HG03064 (cell line): ENCODE data around the gene TNRC18.

ENCODE experiments used
- ATAC-seq: cut with Tn5 transposase; IDR thresholded peaks from one replicate; pipeline ENCODE4 v1.9.1; 2021; ENCODE audit warnings: low read depth; ENCODE audit not compliant: unreplicated experiment

The TNRC18 gene

DNA sequence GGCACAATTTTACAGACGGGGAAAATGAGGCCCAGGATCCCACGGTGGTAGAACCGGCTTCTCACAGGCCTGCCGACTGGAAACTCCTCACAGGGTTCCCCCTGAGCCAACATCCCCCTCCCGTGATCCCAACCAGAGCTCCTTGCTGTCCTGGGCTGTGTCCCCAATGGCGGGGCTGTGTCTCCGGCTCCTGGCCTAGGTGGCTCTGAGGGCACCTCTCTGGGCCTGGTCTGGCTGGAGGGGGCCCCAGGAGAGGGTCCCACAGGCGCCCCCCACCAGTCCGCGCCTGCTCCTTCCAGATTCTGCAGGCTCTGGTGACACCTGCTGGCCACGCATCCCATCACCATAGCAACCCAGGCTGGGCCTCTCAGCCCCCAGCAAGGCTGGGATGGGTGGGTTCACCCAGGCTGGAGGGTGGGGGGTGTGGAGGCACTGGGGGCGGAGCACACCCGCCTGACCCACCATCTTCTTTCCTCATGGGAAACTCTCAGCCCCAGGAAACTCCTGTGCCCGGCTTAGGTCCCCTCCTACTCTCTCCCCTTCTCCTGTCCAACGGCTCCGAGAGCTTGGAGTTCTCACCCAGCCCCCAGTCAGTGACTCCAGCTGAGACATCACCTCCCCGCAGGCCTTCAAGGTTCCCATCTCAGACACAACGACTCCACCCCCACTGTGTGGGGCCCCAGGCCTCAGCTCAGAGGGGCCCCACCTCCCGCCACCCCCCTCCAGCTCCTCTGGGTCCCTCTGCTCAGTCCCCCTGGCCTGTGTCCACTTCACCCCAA is 27.1 kb upstream of the TNRC18 start:
- ATAC-seq: no peak

DNA sequence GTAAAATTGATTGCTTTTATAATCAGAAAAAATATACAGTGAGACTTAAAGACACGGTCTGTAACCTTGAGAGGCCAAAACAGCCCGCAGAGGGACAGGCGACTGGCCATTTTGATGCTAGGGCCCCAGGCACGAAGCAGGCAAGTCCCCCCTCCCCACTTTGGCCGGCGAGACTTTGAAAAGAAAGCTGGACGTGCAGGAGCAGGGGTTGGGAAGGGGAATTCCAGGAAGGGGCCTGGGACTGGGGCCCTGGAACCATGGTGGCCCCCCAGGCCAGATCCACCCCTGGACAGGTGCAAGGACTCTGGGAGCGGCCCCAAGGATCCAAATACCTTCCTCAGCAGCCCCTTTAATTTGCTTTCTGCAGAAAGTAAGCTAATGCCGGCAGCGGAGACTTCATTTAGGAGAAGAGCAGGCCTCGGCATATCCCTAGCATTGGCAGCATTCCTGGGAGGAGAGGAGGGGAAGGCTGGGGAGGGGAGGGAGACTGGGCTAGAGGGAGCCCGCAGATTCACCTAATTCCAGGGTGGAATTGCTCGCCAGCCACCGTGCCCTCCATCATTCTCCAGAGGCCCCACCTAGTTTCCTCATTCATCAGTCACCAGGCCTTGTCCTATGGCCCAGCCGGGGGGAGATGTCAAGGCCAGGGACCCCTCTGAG is 24.9 kb upstream of the TNRC18 start:
- ATAC-seq: no peak

DNA sequence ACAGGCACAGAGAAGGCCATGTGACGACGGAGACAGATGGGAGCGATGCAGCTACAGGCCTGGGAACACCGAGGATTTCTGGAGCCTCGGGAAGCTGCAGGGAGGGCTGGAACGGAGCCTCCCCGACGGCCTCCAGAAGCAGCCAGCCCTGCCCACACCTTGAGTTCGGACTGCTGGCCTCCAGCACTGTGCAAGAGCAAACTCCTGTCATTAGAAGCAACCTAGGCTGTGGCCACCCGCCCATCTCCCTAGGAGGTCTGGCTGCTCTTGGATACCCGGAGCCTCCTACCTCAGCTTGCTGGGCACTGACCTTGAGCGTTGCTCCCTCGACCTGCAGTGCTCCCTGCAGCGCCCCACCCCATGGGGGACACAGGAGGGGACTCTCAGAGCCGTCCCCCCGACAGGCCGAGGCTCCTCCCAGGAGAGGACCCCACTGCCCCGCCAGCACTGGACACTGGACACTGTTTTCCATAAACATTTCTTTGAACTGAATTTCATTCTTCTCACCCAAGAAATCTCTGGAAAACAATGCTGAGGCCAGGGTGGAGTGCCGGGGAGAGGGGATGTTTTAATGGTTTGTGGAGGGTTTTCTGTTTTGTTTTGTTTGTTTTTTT is 22.5 kb upstream of the TNRC18 start:
- ATAC-seq: no peak

DNA sequence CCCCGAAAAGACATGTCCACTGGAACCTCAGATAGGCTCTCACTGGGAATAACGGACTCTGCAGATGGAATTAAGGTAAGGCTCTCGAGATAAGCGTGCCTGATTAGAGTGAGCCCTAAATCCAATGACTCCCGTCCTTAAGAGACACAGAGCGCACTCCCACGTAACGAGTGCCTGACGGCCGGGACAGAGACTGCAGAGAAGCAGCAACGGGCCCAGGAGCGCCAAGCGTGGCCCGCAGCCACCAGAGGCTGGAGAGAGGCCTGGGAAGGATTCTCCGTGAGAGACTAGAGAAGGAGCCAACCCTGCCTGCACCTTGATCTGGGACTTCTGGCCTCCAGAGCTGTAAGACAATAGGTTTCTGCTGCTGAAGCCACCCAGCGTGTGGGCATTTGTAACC is 20.0 kb upstream of the TNRC18 start:
- ATAC-seq: no peak

DNA sequence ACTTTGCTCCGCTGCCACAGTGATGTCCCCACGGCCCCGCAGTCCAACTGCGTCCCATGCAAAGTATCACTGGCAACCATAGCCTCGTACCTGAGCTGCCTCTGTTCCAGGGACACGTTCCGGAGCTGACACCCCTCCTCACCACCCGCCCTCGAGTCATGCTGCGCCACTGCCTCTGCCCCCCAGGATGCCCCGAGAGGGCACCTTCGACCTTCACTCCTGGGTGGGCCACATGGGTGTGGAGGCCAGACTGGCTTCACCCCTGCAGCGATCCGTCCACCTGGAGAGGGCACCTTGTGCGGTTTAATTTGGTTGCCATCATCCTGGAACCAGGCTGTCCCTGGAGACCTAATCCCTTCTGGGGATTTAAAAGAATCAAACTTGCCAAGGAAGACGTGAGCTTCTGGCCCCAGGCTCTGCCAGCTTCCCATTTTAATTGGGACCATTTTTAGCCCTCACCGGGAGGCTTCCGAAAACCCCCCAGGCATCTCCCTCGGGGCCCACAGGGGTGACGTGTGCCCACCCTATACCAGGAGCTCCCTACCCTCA is 19.2 kb upstream of the TNRC18 start:
- ATAC-seq: no peak

DNA sequence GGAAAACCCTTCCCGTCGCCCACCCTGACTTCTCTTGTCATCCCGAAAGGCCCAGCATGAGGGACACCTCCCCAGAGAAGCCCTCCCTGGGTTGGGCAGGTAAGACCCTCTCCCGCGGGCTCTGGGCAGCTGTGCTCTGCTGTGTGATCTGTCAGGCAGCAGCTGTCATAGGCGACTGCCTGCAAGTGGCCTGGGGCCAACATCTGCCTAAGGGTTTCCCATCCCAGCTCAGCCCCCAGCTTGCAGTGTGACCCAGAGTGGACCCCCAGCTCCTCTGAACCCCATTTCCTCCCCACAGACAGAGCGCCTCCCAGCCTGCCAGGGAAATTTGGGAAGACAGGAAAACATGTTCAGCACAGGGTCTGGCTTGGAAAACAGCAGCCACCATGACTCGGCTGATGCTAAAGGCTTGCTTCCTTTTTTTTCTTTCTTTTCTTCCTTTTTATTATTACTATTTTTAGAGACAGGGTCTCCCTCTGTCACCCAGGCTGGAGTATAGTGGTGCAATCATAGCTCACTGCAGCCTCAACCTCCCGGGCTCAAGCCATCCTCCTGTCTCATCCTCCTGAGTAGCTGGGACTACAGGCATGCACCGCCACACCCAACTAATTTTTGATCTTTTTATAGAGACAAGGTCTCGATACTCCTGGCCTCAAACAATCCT is 18.3 kb upstream of the TNRC18 start:
- no peak for ATAC-seq

DNA sequence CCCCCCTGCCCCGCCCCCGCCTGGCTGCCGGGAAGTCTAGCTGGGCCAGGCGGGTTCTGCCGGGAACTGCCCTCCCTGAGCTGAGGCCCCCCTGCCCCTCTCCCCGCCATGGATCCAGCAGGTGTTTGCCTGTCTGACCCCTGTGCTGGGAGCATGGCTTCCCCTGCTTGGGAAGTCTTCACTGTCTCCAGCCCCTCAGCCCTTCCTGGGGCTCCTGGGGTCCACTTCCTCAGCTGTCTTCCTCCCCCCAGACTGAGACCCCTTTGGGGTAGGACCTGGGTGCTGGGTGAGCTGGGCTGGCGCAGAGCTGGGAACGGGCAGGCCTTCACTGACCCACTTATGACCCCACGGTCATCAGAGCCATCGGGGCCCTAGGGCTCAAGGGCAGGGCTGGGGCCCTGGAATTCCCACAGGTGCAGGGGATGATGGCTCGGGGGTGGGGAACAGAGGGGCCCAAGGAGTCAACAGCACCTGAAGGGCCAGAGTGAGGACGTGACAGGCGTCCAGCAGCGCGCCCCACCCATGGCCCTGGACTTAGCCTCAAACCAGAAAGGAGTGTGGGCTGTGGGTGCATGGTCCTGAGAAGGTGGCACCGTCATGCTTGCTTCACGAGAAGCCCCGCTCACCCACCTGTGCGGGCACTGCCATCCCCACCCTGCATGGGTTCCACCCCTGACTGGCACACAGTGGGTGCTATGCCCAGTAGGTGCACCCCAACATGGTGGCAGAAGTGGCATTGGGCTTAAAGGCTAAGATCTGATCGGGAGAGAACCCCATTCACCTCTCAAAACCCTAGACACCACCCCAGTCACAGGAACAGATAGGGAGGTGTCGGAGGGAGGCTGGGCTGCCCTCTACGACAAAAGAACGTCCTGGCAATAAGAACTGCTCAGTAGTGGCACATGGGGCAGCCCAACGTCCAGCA is 16.2 kb upstream of the TNRC18 start:
- no peak for ATAC-seq

DNA sequence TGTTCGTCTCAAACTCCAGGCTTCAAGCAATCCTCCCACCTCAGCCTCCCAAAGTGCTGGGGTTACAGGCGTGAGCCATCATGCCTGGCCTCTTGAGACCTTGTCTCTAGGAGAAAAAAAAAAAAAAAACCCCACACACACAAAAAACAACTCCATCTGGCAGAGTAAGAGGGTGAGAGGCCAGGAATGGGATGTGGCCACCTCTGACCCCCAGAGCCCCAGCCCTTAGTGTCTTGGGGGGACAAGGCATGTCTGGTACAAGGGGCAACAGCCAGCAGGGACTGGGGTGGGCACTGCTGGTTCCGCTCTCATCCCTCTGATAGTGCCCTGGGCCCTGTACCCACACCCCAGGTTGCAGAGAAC is 15.6 kb upstream of the TNRC18 start:
- ATAC-seq: no peak

DNA sequence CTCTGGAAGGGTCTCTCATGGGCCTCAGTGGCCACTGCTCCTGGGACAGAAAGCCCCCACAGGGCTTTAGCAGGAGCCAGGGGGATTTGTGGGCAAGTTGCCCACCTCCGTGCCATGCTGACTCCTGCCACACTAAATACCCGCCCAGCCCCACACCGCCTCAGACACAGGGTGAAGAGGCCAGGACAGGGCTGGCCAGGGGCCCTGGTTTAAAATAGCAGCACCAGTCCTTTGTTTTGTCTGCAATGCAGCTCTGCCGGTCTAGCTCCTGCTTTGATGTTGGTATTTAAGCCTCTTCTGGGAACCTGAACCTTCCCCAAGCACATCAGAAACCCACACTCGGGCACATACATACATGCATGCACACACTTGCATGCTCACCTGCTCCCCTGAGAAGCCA is 14.4 kb upstream of the TNRC18 start:
- no peak for ATAC-seq

DNA sequence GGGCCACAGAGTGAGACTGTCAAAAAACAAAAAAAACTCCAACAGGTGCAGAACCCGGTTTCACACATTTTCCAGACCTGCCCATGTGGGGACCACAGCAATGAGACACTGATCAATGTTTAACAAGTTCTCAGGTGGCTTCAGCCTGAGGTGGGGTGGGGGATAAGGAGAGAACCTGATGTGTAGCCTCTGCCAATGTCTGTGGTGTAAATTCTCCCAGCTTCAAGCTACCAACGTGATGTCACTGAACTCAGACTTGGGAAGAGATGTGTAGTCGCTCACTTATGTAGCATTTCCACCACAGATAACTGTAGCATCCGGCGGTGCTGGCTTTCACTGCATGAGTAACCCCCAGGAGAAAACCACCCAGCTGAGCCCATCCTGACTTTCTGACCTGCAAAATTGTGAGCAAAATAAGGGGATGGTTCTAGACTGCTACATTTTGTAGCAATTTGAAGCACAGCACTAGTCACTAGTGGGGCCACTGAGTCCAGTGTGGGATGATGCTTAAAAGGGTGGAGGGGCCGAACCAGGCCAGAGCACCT is 13.8 kb upstream of the TNRC18 start:
- no peak for ATAC-seq

DNA sequence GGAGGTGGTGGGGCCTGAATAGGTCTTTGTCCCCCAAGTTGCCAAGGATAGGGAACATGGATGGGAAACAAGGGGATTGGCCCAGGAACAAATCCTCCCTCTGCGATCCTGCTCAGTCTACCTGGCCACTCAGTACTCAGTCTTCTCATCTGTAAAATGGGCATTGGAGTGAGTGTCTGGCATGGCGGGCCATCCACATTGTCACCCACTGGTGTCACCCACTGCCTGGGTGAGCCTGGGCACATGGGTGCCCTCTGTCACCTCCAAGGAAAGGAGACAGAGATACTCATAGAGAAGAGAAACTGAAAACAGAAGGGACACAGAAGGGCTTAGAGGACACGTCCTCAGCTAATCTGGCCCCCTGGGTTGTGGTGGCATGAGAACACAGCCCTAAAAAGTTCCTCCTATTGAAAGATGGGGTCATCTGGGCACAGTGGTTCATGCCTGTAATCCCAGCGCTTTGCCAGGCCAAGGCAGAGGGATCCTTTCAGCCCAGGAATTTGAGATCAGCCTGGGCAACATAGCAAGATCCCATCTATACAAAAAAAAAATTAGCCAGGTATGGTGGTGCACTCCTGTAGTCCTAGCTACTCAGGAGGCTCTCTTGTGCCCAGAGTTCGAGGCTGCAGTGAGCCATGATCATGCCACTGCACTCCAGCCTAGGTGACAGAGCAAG is 12.5 kb upstream of the TNRC18 start:
- no peak for ATAC-seq

DNA sequence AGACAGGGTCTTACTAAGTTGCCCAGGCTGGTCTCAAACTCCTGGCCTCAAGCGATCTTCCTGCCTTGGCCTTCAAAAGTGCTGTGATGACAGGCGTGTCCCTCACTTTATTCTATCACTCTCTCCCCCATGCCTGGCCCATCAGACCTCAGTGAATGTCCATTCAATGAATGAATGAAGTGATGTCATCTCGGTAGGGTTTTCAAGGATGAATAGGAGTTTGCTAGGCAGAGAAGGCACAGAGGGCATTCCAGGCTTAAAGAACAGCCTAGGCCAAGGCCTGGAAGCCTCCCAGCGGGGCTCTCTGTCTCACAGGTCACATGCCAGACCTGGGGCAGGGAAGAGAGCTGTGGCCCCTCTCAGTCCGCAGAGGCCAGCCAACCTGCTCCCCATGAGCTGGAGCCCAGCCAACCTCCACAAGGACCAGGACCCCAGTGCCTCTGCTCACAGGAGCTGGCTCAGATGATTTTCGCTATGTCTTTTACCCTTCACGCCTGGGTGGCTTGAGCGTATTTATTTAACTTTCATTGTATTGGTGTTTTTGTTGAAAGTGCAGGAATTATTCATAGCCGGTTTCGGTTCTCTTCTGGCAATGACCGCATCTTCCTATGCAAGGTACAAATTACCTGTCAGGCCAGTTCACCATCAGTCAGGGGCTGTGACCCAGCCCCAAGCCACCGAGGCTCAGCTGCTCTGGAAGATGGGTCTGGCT is 11.8 kb upstream of the TNRC18 start:
- no peak for ATAC-seq

DNA sequence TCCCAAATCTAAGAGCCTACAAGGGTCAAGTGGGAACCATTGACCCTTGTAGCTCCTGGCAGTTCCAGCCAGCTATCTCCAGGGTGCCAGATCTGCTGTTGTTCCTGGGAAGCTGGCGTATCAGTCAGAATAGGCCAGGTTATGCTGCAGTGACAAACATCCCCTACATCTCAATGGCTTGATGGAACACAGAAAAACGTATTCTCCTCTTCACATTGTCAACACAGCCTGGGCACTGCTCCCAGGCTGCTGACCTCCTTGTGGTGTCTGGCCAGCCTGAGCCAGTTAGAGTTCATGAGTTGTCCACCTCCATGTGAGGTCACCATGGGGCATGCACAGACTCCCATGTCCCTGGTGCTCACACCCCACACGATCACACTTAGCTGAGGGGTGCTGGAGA is 9.5 kb upstream of the TNRC18 start:
- ATAC-seq: no peak

DNA sequence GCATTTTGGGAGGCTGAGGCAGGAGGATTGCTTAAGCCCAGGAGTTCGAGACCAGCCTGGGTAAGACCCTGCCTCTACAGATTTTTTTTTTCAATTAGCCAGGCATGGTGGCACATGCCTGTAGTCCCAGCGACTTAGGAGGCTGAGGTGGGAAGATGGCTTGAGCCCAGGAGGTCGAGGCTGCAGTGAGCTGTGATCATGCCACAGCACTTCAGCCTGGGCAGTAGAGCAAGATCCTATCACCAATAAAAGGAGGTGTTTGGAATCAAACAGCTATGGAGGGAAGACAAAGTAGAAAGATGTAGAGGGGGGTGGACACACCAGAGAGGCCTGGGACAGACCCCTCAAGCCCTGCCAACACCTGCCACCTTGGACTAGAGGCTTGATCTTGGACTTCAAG is 9.1 kb upstream of the TNRC18 start:
- ATAC-seq: no peak

DNA sequence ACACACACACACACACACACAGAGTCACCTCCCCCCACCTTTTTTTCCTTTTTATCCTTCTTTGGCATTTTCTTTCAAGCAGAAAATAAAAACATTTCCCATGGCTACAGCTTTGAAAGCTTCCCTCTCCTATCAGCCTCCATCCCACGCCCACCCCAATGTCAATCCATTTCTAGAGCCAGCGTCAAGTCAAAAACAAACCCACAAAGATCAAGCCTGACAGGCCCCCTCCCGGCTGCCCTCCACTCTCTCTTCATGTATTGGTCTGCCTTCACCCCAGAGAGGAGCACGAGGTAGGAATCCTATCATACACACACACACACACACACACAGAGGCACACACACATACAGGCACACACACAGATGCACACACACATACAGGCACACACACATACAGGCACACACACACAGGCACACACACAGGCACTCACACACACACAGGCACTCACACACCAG is 8.0 kb upstream of the TNRC18 start:
- ATAC-seq: no peak

DNA sequence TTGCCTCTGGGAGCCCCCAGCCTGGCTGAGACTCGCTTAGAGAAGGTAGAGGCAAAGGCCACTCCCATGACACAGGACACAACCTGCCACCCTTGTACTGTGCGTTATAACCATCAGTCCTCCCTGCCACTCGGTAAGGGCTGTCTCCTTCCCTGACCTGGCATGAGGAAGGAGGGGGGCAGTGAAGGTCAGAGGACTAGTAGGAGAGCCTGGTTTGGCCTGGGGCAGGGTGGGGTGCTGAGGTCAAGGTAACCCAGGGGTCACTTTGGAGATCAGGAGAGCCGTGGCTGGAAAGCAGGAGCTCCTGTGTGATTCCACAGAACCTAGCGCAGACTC is 6.9 kb upstream of the TNRC18 start:
- no peak for ATAC-seq

DNA sequence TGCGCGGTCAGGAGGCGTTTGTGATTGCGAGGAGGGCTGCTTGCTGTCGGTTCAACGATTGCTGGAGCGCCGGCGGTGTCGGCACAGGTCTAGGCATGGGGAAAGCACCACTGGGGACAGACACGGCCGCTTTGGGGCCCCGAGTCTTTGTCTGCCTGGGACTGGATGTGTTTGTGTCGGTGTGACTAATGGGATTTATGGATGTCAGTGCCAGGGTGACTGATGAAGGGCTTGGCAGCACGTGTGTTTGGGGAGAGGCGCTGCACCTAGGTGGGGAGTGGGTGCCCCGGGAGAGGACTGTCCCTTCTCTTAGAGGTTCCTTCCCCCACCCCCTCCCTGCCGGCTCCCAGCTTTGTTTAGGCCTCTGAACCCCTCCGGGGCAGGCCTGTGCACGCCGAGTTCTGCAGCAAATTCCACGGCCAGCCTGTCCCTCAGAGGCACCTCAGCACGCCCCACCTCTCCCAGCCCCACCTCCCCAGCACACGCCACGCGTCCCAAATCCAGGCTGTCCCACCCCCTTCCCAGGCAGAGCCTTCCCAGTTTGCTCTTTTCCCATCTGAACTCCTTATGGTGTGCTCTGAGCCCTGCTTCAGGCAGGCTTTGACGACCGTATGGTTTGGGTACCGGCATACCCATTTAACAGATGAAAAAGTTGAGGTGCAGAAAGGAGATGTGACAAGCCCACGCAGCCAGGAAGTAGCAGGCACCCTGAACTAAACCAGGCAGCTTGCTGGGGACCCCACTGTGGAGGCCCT is 6.4 kb upstream of the TNRC18 start:
- no peak for ATAC-seq

DNA sequence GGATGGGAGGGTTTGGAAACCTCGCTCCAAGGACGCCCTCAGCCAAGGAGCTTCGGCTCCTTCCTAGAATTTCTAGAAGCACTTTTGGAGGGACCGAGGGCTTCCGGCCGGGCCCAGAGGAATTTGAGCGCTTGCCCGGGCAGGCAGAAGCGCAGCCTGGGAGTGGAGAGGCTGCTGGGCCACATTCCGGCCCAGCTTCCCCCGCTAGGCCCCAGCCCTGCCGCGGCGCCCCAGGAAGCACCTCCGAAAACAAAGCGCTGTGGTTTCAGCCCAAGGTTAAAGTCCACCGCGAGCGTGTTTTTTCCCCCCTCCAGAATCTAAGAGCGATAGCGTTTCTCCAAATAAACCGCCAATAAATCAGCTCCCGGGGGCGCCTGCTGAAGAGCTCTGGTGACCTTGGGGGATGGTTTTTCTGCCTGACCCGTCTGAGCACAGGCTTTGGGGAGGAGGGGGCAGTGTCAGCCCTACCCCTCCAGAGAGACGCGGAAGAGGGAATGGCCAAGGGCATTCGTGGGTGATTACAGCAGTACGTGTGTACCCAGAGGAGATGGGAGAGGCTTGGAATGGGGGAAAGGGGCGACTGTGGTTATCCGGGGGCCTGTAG is 5.7 kb upstream of the TNRC18 start:
- ATAC-seq: no peak
